ENCODE data around the gene MAF. TPM values are rescaled to one million over a fixed set of nuclear protein-coding genes. Genes with fewer than 3 reads are reported as not detected.

The MAF gene
- total RNA-seq, 1 experiment from 2014 or later, result 4.9 TPM

- Histone ChIP-seq H4K8ac (replicated peaks; ENCODE audit: insufficient read length, low read depth, low read length) (no peak overlapping the region), H3K4ac (ENCODE audit: low read depth, low read length) (no peak overlapping the region), H4K5ac (ENCODE audit: insufficient read length, low read depth, low read length) (no peak overlapping the region), H3K9me3 (ENCODE audit: control insufficient read depth, low read depth, low read length) (no peaks in the 10 kb centered on the region), H2AK5ac (ENCODE audit: insufficient read length, low read length) (no peak overlapping the region), H4K91ac (ENCODE audit: insufficient read length, low read depth, low read length) (no peak overlapping the region), H3K27ac (ENCODE audit: insufficient read length, low read depth, low read length) (no peak overlapping the region), H2BK120ac (ENCODE audit: low read depth, low read length, poor library complexity, severe bottlenecking) (no peak overlapping the region), H3K4me2 (ENCODE audit: insufficient read depth, insufficient read length, low read length) (no peak overlapping the region), H2AFZ (ENCODE audit: low read length) (no peak overlapping the region), H3K18ac (ENCODE audit: insufficient read length, low read depth, low read length) (no peak overlapping the region), H3K23me2 (ENCODE audit: insufficient read length, low read depth, low read length, poor library complexity, severe bottlenecking) (no peaks in the 10 kb centered on the region), H2BK15ac (ENCODE audit: low read depth, low read length) (no peak overlapping the region), H3K79me2 (ENCODE audit: insufficient read depth, low read length) (no peaks in the 10 kb centered on the region), H3K23ac (ENCODE audit: insufficient read length, low read depth, low read length) (no peak overlapping the region), H2BK5ac (ENCODE audit: insufficient read length, low read length) (no peak overlapping the region), H3K27me3 (ENCODE audit: insufficient read depth, low read length) (no peaks in the 10 kb centered on the region), H3K14ac (ENCODE audit: insufficient read depth, low read length) (no peak overlapping the region), H3T11ph (ENCODE audit: low read length) (no peak overlapping the region), H4K20me1 (ENCODE audit: control insufficient read depth, insufficient read depth, insufficient read length) (no peaks in the 10 kb centered on the region), H3K79me1 (ENCODE audit: insufficient read depth, low read depth, low read length, poor library complexity, severe bottlenecking) (no peaks in the 10 kb centered on the region), H3K4me1 (ENCODE audit: insufficient read depth, low read length) (no peaks in the 10 kb centered on the region), H3K56ac (ENCODE audit: insufficient read length, low read depth, low read length) (no peak overlapping the region), H2BK12ac (ENCODE audit: insufficient read length, low read depth, low read length) (no peak overlapping the region), H3K9ac (ENCODE audit: extremely low read depth, insufficient read length, low read length) (no peak overlapping the region), H2BK20ac (ENCODE audit: low read depth, low read length, poor library complexity, severe bottlenecking) (no peak overlapping the region)
- no CpG with 5 or more reads among the region's 4 CpGs for WGBS (ENCODE audit: extremely low coverage, insufficient read length, low lambda C conversion rate)
- Mint-ChIP-seq H3K27ac (no peak overlapping the region), H3K4me1 (peaks cover 3% of the 10 kb centered on the region in 2 experiments), H3K27me3 (ENCODE audit: low read depth) (no peaks in the 10 kb centered on the region; the same call in 1 of the 2 replicates), H3K36me3 (ENCODE audit: insufficient read depth in 1 of 3, low read depth in 3 of 3) (no peaks in the 10 kb centered on the region), H3K4me3 (no peak overlapping the region), H3K9me3 (no peaks in the 10 kb centered on the region; a peak in 1 of 5 replicates)
- TF ChIP-seq, protein P1, sequence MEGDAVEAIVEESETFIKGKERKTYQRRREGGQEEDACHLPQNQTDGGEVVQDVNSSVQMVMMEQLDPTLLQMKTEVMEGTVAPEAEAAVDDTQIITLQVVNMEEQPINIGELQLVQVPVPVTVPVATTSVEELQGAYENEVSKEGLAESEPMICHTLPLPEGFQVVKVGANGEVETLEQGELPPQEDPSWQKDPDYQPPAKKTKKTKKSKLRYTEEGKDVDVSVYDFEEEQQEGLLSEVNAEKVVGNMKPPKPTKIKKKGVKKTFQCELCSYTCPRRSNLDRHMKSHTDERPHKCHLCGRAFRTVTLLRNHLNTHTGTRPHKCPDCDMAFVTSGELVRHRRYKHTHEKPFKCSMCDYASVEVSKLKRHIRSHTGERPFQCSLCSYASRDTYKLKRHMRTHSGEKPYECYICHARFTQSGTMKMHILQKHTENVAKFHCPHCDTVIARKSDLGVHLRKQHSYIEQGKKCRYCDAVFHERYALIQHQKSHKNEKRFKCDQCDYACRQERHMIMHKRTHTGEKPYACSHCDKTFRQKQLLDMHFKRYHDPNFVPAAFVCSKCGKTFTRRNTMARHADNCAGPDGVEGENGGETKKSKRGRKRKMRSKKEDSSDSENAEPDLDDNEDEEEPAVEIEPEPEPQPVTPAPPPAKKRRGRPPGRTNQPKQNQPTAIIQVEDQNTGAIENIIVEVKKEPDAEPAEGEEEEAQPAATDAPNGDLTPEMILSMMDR (conservative IDR thresholded peaks at IDR 0.05), result no peak
- DNase-seq, result no peak
Measured at GRCh38 chr16:79610771-79611170, 10.2 kb upstream of the MAF start.
